Left renal cortex interstitium (tissue), 4 donors: ENCODE data around the gene DNHD1. TPM values are rescaled to one million over a fixed set of nuclear protein-coding genes. Genes with fewer than 3 reads are reported as not detected.

Experiments used
- DNase-seq, 4 donors: peaks; one replicate each; pipeline ENCODE4 v3.0.0-alpha.2; 2013; ENCODE audit warnings: low read depth in 4 of 4, low spot score in 2 of 4, missing footprints in 1 of 4
- polyA plus RNA-seq, 4 donors: library from polyadenylated mRNA; unstranded; fragments of 120-200 nt; gene quantifications; one replicate each; pipeline ENCODE4 v1.2.1, GENCODE V29; 2013; ENCODE audit not compliant: insufficient read length in 4 of 4

Gene DNHD1
- polyA plus RNA-seq, 4 donors: 4.1 to 14.4 (median 9.3) TPM

- no peak for DNase-seq
Measured at GRCh38 chr11:6609502-6610015, 112.5 kb downstream of the DNHD1 start.

- no peak for DNase-seq
Measured at GRCh38 chr11:6610591-6610990, 113.5 kb downstream of the DNHD1 start.

- DNase-seq: no peak
Measured at GRCh38 chr11:6611092-6611962, 114.2 kb downstream of the DNHD1 start.

- DNase-seq: no peak
Measured at GRCh38 chr11:6611963-6612212, 114.8 kb downstream of the DNHD1 start.

GRCh38 chr11:6612213-6613041 is 115.3 kb downstream of the DNHD1 start, which contains the start of gene TAF10:
TAF10 (minus strand) TSS chr11:6612216; CDS start chr11:6612189, 27 bp downstream.
- peak in 3 of 4 donors; percentile 84 to 92 (median 86) for DNase-seq

- DNase-seq: no peak
Measured at GRCh38 chr11:6613496-6613895, 116.4 kb downstream of the DNHD1 start.

GRCh38 chr11:6614446-6614845 is 117.4 kb downstream of the DNHD1 start:
- DNase-seq: no peak

GRCh38 chr11:6615046-6615445 is 118.0 kb downstream of the DNHD1 start:
- DNase-seq: no peak

- DNase-seq: no peak
Measured at GRCh38 chr11:6615882-6616585, 119.0 kb downstream of the DNHD1 start.

GRCh38 chr11:6616596-6617250 is 119.6 kb downstream of the DNHD1 start:
- no peak for DNase-seq

GRCh38 chr11:6617315-6617781 is 120.3 kb downstream of the DNHD1 start:
- DNase-seq: no peak

- DNase-seq: peak in 1 of 4 donors; percentile 64
Measured at GRCh38 chr11:6618117-6619003, 121.3 kb downstream of the DNHD1 start.

GRCh38 chr11:6619004-6619745 is 122.1 kb downstream of the DNHD1 start, which contains the start of gene TPP1:
TPP1 (minus strand) TSS chr11:6619422; CDS start chr11:6619400, 22 bp downstream.
- peak in 3 of 4 donors; percentile 89 to 96 (median 91) for DNase-seq

GRCh38 chr11:6620636-6621035 is 123.6 kb downstream of the DNHD1 start:
- DNase-seq: no peak
